ENCODE results near the gene TLN1. TPM values are rescaled to one million over a fixed set of nuclear protein-coding genes. Genes with fewer than 3 reads are reported as not detected.

The TLN1 gene
- total and polyA plus RNA-seq, 10 of the 15 experiments (the other 5 are each of a cell fraction or from before 2014, with no cell fraction given) = 11.6 to 305 (median 71.9) TPM

DNA sequence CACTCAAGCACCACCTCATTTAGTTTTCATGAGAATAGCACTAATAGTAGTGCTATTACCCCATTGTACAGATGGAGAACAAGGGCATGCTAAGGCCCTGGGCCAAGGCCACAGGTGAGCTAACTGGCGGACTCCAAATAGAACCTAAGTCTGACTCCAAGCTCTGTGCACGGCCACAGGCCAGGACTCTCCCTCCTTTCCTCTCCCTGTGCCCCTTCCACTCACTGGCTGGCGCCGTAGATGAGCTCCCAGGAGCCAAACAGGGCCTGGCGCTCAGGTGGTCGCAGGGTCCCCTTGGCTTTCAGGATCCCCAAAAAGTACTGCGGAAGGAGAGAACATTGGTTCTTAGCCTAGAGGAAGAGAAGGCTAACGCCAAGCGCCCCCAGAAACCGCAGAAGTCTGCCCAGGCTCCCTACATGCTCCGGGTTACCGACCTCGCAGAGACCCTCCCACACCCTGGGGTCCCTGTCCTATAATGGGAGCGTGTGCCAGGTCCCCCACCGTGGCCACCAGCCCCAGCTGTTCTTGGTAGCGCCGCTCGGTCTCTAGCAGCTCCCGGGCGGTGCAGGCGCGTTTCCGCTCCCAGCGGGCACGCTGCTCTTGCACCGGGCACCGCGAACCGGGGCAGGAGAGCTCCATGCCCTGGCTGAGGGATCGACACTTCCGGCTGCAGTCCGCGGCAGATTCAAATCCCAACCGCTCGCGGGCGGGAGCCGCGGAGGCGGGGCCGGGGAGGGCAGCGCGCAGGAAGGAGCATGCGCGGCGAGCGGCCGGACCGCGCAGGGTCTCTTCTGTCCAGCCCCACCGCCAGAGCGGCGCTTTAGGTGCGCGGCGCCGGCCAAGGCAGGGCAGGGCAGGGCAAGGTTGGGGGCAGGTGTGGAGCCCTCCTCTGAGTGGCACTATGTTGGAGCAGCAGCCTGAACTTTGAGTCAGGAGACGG is 67.2 kb downstream of the TLN1 start, which contains the start of gene ARHGEF39 (continued):
- TF ChIP-seq SMAD5 (IDR thresholded peaks at IDR 0.05; ENCODE audit: low read depth) (no peak), POLR2AphosphoS5 (IDR thresholded peaks at IDR 0.05; ENCODE audit: low read length) (peak; percentile 25; the same call in 1 of the 2 replicates), FOXM1 (IDR thresholded peaks at IDR 0.05; ENCODE audit: low read depth, low read length) (no peak), ZNF274 (IDR thresholded peaks at IDR 0.05; ENCODE audit: insufficient read depth, insufficient read length) (no peak), CREM (IDR thresholded peaks at IDR 0.05; ENCODE audit: low read depth) (peak; percentile 26; the same call in 1 of the 2 replicates), BACH1 (IDR thresholded peaks at IDR 0.05; ENCODE audit: borderline replicate concordance) (peak; percentile 36; the same call in 1 of the 2 replicates), GABPA (IDR thresholded peaks at IDR 0.05; ENCODE audit: low read depth) (no peak), BHLHE40 (IDR thresholded peaks at IDR 0.05; ENCODE audit: borderline replicate concordance in 1 of 2, low read depth in 2 of 2, low read length in 1 of 2) (peak in 1 of 2 experiments; percentile 50; a peak in 2 of 4 replicates), EED (IDR thresholded peaks at IDR 0.05; ENCODE audit: low read depth) (peak; percentile 56), STAT3 (IDR thresholded peaks at IDR 0.05; ENCODE audit: low read depth, low read length) (no peak), EZH2 (IDR thresholded peaks at IDR 0.05; ENCODE audit: borderline replicate concordance, control insufficient read depth, low read depth, low read length) (no peak), SRF (IDR thresholded peaks at IDR 0.05; ENCODE audit: low read depth in 2 of 2, low read length in 2 of 2) (no peak), RBBP5 (conservative IDR thresholded peaks at IDR 0.05) (no peak), JUNB (IDR thresholded peaks at IDR 0.05) (no peak), CHD1 (IDR thresholded peaks at IDR 0.05; ENCODE audit: low read depth, low read length) (no peak), KDM1A (IDR thresholded peaks at IDR 0.05; ENCODE audit: borderline replicate concordance) (no peak), ZNF384 (IDR thresholded peaks at IDR 0.05; ENCODE audit: borderline replicate concordance, low read depth, low read length) (no peak)
- TF ChIP-seq, protein P1, sequence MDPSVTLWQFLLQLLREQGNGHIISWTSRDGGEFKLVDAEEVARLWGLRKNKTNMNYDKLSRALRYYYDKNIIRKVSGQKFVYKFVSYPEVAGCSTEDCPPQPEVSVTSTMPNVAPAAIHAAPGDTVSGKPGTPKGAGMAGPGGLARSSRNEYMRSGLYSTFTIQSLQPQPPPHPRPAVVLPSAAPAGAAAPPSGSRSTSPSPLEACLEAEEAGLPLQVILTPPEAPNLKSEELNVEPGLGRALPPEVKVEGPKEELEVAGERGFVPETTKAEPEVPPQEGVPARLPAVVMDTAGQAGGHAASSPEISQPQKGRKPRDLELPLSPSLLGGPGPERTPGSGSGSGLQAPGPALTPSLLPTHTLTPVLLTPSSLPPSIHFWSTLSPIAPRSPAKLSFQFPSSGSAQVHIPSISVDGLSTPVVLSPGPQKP (IDR thresholded peaks at IDR 0.05; ENCODE audit: low read depth, low read length) = peak; percentile 83
- TF ChIP-seq, protein P2, sequence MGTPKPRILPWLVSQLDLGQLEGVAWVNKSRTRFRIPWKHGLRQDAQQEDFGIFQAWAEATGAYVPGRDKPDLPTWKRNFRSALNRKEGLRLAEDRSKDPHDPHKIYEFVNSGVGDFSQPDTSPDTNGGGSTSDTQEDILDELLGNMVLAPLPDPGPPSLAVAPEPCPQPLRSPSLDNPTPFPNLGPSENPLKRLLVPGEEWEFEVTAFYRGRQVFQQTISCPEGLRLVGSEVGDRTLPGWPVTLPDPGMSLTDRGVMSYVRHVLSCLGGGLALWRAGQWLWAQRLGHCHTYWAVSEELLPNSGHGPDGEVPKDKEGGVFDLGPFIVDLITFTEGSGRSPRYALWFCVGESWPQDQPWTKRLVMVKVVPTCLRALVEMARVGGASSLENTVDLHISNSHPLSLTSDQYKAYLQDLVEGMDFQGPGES (IDR thresholded peaks at IDR 0.05) = no peak
- TF ChIP-seq, protein P3, sequence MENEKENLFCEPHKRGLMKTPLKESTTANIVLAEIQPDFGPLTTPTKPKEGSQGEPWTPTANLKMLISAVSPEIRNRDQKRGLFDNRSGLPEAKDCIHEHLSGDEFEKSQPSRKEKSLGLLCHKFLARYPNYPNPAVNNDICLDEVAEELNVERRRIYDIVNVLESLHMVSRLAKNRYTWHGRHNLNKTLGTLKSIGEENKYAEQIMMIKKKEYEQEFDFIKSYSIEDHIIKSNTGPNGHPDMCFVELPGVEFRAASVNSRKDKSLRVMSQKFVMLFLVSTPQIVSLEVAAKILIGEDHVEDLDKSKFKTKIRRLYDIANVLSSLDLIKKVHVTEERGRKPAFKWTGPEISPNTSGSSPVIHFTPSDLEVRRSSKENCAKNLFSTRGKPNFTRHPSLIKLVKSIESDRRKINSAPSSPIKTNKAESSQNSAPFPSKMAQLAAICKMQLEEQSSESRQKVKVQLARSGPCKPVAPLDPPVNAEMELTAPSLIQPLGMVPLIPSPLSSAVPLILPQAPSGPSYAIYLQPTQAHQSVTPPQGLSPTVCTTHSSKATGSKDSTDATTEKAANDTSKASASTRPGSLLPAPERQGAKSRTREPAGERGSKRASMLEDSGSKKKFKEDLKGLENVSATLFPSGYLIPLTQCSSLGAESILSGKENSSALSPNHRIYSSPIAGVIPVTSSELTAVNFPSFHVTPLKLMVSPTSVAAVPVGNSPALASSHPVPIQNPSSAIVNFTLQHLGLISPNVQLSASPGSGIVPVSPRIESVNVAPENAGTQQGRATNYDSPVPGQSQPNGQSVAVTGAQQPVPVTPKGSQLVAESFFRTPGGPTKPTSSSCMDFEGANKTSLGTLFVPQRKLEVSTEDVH (IDR thresholded peaks at IDR 0.05; ENCODE audit: low read depth, partially characterized antibody) = no peak
- TF ChIP-seq, protein P4, sequence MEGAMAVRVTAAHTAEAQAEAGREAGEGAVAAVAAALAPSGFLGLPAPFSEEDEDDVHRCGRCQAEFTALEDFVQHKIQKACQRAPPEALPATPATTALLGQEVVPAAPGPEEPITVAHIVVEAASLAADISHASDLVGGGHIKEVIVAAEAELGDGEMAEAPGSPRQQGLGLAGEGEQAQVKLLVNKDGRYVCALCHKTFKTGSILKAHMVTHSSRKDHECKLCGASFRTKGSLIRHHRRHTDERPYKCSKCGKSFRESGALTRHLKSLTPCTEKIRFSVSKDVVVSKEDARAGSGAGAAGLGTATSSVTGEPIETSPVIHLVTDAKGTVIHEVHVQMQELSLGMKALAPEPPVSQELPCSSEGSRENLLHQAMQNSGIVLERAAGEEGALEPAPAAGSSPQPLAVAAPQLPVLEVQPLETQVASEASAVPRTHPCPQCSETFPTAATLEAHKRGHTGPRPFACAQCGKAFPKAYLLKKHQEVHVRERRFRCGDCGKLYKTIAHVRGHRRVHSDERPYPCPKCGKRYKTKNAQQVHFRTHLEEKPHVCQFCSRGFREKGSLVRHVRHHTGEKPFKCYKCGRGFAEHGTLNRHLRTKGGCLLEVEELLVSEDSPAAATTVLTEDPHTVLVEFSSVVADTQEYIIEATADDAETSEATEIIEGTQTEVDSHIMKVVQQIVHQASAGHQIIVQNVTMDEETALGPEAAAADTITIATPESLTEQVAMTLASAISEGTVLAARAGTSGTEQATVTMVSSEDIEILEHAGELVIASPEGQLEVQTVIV (IDR thresholded peaks at IDR 0.05; ENCODE audit: borderline replicate concordance, partially characterized antibody) = peak; percentile 14
- TF ChIP-seq, protein P5, sequence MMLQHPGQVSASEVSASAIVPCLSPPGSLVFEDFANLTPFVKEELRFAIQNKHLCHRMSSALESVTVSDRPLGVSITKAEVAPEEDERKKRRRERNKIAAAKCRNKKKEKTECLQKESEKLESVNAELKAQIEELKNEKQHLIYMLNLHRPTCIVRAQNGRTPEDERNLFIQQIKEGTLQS (IDR thresholded peaks at IDR 0.05; ENCODE audit: borderline replicate concordance, extremely low read depth, low read depth, low read length) = no peak
